MCF 10A (cell line): ENCODE measurements around the gene AXL. TPM values are rescaled to one million over a fixed set of nuclear protein-coding genes. Genes with fewer than 3 reads are reported as not detected.

Experiments used
- BruUV-seq: library from RNA; stranded (reverse); fragments of 400-500 nt; replicated peaks from 2 replicates; lab custom pipeline; 2021; lab: Mats Ljungman, UMichigan
- CTCF ChIA-PET: fragments of 300-600 bp; sonication (Branson Sonifier 250); formaldehyde crosslinking; extraction: SDS; loops from one replicate; lab custom pipeline; 2021; ENCODE audit warnings: antibody characterized with exemption, inconsistent platforms; lab: Yijun Ruan, JAX
- POLR2A ChIA-PET: fragments of 300-600, 350-650 bp; sonication (Branson Sonifier 250); formaldehyde crosslinking; extraction: SDS; loops from one replicate; lab custom pipeline; 2020; ENCODE audit warnings: antibody characterized with exemption, inconsistent platforms; lab: Yijun Ruan, JAX
- DNase-seq: peaks from one replicate; pipeline ENCODE4 v3.0.0-alpha.2; 2018; ENCODE audit not compliant: unreplicated experiment
- H3K27ac Mint-ChIP-seq: one replicate; pipeline ENCODE4 v1.8.0; 2022; ENCODE audit warnings: mild to moderate bottlenecking, low read depth, mixed read lengths; ENCODE audit not compliant: unreplicated experiment
- H3K27me3 Mint-ChIP-seq: one replicate; pipeline ENCODE4 v1.8.0; 2022; ENCODE audit warnings: mixed read lengths; ENCODE audit not compliant: insufficient read depth, unreplicated experiment
- H3K36me3 Mint-ChIP-seq: one replicate; pipeline ENCODE4 v1.8.0; 2022; ENCODE audit warnings: mild to moderate bottlenecking, moderate library complexity, mixed read lengths; ENCODE audit not compliant: insufficient read depth, unreplicated experiment
- H3K4me1 Mint-ChIP-seq: one replicate; pipeline ENCODE4 v1.8.0; 2022; ENCODE audit warnings: mixed read lengths; ENCODE audit not compliant: insufficient read depth, unreplicated experiment
- H3K4me3 Mint-ChIP-seq: one replicate; pipeline ENCODE4 v1.8.0; 2022; ENCODE audit warnings: mild to moderate bottlenecking, moderate library complexity, mixed read lengths; ENCODE audit not compliant: unreplicated experiment
- H3K9me3 Mint-ChIP-seq: one replicate; pipeline ENCODE4 v1.8.0; 2022; ENCODE audit warnings: mixed read lengths; ENCODE audit not compliant: unreplicated experiment
- intact Hi-C: fragments of 100-400 bp; cut with micrococcal nuclease; formaldehyde crosslinking; loops from 2 replicates; pipeline ENCODE4 v1.14.1; 2022
- total RNA-seq: library from RNA; stranded (reverse); gene quantifications from 2 replicates; pipeline ENCODE4 v1.2.3, GENCODE V29; 2022
- TF ChIP-seq, protein P1 (sequence below): fragments of 200-600 bp; IDR thresholded peaks from one replicate; pipeline ENCODE4 v1.8.0; 2022; ENCODE audit warnings: antibody characterized with exemption, mild to moderate bottlenecking; ENCODE audit not compliant: unreplicated experiment

The AXL gene
- total RNA-seq, 1 experiment from 2014 or later: 165 TPM

DNA sequence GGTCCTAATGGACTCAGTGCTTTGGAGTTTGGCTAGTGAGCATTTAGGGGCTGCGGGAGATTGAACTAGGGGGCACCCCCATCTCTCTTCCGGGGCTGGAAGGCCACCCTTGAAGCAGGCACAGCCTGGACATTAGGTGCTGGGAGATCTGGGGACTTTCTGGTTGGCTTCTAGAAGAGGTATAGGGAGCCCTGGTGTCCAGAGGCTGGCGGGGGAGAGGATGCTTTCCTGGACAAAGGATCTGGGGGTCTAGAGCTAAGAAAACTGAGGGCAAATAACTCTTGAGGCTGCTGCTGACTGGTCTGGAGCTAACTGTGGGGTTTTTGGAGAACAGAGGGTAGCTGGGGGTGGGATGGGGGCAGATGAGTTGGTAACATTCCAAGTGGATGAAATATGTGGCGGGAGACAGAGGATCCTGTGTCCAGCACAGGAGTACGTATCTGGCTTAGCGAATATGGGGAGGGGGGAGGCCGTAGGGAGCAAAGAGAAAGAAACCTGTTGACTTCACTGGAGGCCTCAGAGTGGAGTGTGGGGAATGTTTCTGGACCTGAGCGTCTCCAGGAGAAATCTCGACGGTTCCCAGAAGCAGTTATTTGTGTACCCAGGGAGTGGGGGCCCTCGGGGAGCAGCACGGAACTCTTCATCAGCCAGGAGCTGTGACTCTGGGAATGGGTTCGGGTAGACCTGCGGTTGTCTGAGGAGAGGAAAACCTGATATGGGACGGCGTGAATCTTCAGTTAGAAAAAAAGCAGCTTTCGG lies 46.6 kb downstream of the AXL start:
- POLR2A ChIA-PET: interaction anchor here (0.7 to 13.4 kb wide), 14 partner anchors 8 to 174 kb away, joined by 3 to 345 read pairs (median 6); partner anchors contain the start of genes AXL, B9D2, CCDC97 and DMAC2
- DNase-seq: peak; percentile 22
- CTCF ChIA-PET: interaction anchor here (0.6 to 10.5 kb wide), 6 partner anchors 43 to 1806 kb away, joined by 3 to 137 read pairs (median 3); no protein-coding TSS in a partner anchor
- Mint-ChIP-seq H3K9me3 (no peaks in the 10 kb centered on the region), H3K4me3 (peak overlapping the region; percentile 89), H3K27ac (peak overlapping the region; percentile 100), H3K4me1 (peaks cover 42% of the 10 kb centered on the region), H3K27me3 (no peaks in the 10 kb centered on the region), H3K36me3 (peaks cover 73% of the 10 kb centered on the region)
- intact Hi-C loops: no loop called here
- TF ChIP-seq, protein P1, sequence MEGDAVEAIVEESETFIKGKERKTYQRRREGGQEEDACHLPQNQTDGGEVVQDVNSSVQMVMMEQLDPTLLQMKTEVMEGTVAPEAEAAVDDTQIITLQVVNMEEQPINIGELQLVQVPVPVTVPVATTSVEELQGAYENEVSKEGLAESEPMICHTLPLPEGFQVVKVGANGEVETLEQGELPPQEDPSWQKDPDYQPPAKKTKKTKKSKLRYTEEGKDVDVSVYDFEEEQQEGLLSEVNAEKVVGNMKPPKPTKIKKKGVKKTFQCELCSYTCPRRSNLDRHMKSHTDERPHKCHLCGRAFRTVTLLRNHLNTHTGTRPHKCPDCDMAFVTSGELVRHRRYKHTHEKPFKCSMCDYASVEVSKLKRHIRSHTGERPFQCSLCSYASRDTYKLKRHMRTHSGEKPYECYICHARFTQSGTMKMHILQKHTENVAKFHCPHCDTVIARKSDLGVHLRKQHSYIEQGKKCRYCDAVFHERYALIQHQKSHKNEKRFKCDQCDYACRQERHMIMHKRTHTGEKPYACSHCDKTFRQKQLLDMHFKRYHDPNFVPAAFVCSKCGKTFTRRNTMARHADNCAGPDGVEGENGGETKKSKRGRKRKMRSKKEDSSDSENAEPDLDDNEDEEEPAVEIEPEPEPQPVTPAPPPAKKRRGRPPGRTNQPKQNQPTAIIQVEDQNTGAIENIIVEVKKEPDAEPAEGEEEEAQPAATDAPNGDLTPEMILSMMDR: no peak
- no TSS peak for BruUV-seq

DNA sequence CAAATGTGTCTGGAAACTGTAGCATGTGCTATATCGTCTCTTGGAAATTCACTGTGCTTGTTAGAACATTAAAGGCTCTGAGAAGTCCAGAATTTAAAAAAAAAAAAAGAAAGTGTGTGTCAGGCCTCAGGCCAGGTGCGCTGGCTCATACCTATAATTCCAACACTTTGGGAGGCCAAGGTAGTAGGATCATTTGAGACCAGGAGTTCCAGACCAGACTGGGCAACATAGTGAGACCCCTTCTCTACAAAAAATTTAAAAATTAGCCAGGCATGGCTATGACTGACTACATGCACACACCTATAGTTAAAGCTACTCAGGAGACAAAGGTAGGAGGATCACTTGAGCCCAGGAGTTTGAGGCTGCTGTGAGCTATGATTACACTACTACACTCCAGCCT lies 50.0 kb downstream of the AXL start:
- H3K27me3 Mint-ChIP-seq: no peaks in the 10 kb centered on the region
- peaks cover 92% of the 10 kb centered on the region for H3K36me3 Mint-ChIP-seq
- DNase-seq: no peak
- TF ChIP-seq, protein P1: no peak
- peaks cover 26% of the 10 kb centered on the region for H3K4me1 Mint-ChIP-seq
- ChIA-PET POLR2A (no interaction called here), CTCF (no interaction called here)
- no peak overlapping the region for H3K27ac Mint-ChIP-seq
- H3K9me3 Mint-ChIP-seq: no peaks in the 10 kb centered on the region
- H3K4me3 Mint-ChIP-seq: no peak overlapping the region
- BruUV-seq: no TSS peak
- intact Hi-C loops: no loop called here

DNA sequence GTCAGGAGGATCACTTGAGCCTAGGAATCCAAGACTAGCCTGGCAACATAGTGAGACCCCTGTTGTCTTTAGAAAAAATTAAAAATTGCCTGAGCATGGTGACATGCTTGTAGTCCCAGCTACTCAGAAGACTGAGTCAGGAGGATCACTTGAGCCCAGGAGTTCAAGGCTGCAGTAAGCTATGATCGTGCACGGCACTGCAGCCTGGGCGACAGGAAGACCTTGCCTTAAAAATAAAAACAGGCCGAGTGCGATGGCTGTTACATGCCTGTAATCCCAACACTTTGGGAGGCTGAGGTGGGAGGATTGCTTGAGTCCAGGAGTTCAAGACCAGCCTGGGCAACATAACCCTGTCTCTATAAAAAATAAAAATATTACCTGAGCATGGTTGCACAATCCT lies 50.5 kb downstream of the AXL start:
- H3K27ac Mint-ChIP-seq: no peak overlapping the region
- H3K36me3 Mint-ChIP-seq: peaks cover 92% of the 10 kb centered on the region
- intact Hi-C loops: no loop called here
- H3K27me3 Mint-ChIP-seq: no peaks in the 10 kb centered on the region
- CTCF ChIA-PET: no interaction called here
- H3K4me3 Mint-ChIP-seq: no peak overlapping the region
- POLR2A ChIA-PET: interaction anchor here (0.6 to 0.7 kb wide), 2 partner anchors 525 to 549 kb away, joined by 4 read pairs; no protein-coding TSS in a partner anchor
- H3K9me3 Mint-ChIP-seq: no peaks in the 10 kb centered on the region
- peaks cover 26% of the 10 kb centered on the region for H3K4me1 Mint-ChIP-seq
- BruUV-seq: no TSS peak
- no peak for DNase-seq
- TF ChIP-seq, protein P1: no peak

DNA sequence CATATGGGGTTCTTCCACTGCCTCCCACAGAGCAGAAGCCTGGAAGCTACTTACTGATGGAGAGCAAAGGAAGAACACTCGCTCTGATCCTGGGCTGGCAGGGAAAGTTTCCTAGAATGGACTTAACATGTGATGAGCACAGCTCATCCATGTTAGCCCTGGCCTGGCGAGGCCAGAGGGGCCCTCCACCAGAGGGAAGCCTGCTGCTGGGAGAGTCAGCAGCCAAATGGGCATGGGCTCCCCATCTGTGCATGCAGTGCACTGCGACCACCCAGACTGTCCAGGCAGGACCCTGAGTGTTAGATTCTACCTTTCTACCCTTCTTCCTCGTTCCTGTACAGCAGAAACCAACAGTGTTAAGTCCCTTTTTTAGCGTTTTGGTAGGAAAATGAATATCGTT lies 54.1 kb downstream of the AXL start:
- no peak for DNase-seq
- H3K27me3 Mint-ChIP-seq: no peaks in the 10 kb centered on the region
- CTCF ChIA-PET: no interaction called here
- POLR2A ChIA-PET: no interaction called here
- H3K36me3 Mint-ChIP-seq: peaks cover 100% of the 10 kb centered on the region
- no peaks in the 10 kb centered on the region for H3K4me1 Mint-ChIP-seq
- BruUV-seq: no TSS peak
- H3K4me3 Mint-ChIP-seq: no peak overlapping the region
- H3K9me3 Mint-ChIP-seq: no peaks in the 10 kb centered on the region
- TF ChIP-seq, protein P1: no peak
- intact Hi-C loops: no loop called here
- no peak overlapping the region for H3K27ac Mint-ChIP-seq
